HCT116 (cell line): Measurements from ENCODE around the gene LHX1.

Experiments
- CTCF ChIP-seq, 3 experiments: fragments of 200-600 bp in 1 of 3; sonication (generic) in 1 of 3; IDR thresholded peaks in 2 of 3; conservative IDR thresholded peaks in 1 of 3; 2 replicates each; pipeline ENCODE4 v1.5.1; 2012 to 2017; ENCODE audit warnings: low read depth in 2 of 3, low read length in 2 of 3, antibody characterized with exemption in 1 of 3, borderline replicate concordance in 1 of 3, control low read depth in 1 of 3, mild to moderate bottlenecking in 1 of 3, mixed read lengths in 1 of 3, mixed run types in 1 of 3, moderate library complexity in 1 of 3; ENCODE audit not compliant: insufficient read depth in 1 of 3
- EZH2 ChIP-seq: fragments of 200-600 bp; sonication (generic); IDR thresholded peaks from 2 replicates; pipeline ENCODE4 v1.6.1; 2017; ENCODE audit warnings: antibody characterized with exemption, mixed run types
- EZH2phosphoT487 ChIP-seq: fragments of 200-600 bp; IDR thresholded peaks from 2 replicates; pipeline ENCODE4 v1.6.1; 2018; ENCODE audit warnings: antibody characterized with exemption, borderline replicate concordance
- MAX ChIP-seq: IDR thresholded peaks from 2 replicates; pipeline ENCODE4 v1.6.1; 2012
- POLR2A ChIP-seq: IDR thresholded peaks from 2 replicates; pipeline ENCODE4 v1.7.0; 2011; ENCODE audit warnings: borderline replicate concordance; ENCODE audit not compliant: insufficient read depth, insufficient read length; ENCODE audit errors: extremely low read depth
- POLR2AphosphoS5 ChIP-seq: IDR thresholded peaks from 2 replicates; pipeline ENCODE4 v1.6.1; 2011; ENCODE audit warnings: mild to moderate bottlenecking, low read depth, low read length, moderate library complexity
- RAD21 ChIP-seq: IDR thresholded peaks from 2 replicates; pipeline ENCODE4 v1.6.1; 2012; ENCODE audit warnings: low read depth, mild to moderate bottlenecking
- REST ChIP-seq: IDR thresholded peaks from 2 replicates; pipeline ENCODE4 v1.6.1; 2012; ENCODE audit warnings: low read depth
- SIN3A ChIP-seq: IDR thresholded peaks from 2 replicates; pipeline ENCODE4 v1.6.1; 2012; ENCODE audit warnings: low read depth
- SRF ChIP-seq: IDR thresholded peaks from 2 replicates; pipeline ENCODE4 v1.6.1; 2012; ENCODE audit warnings: low read depth
- YY1 ChIP-seq: IDR thresholded peaks from 2 replicates; pipeline ENCODE4 v1.6.1; 2011; ENCODE audit warnings: low read length, low read depth, moderate library complexity, mild to moderate bottlenecking; ENCODE audit not compliant: insufficient replicate concordance; ENCODE audit errors: extremely low read depth
- ZBTB33 ChIP-seq: IDR thresholded peaks from 2 replicates; pipeline ENCODE4 v1.6.1; 2011; ENCODE audit warnings: mild to moderate bottlenecking, low read length, moderate library complexity; ENCODE audit not compliant: insufficient replicate concordance; ENCODE audit errors: extremely low read depth
- ZFX ChIP-seq: fragments of 450-650 bp; IDR thresholded peaks from 2 replicates; pipeline ENCODE4 v1.6.1; 2017
- ZNF274 ChIP-seq: fragments of 200-500 bp; sonication (Bioruptor generic); IDR thresholded peaks from 2 replicates; pipeline ENCODE4 v1.6.1; 2014; ENCODE audit warnings: mild to moderate bottlenecking, low read depth, low read length, inconsistent platforms

GRCh38 chr17:36944553-36944952, 7.3 kb downstream of the LHX1 start:
- TF ChIP-seq CTCF (IDR thresholded peaks at IDR 0.05 in 2 of 3, conservative IDR thresholded peaks at IDR 0.05 in 1 of 3; ENCODE audit: borderline replicate concordance in 1 of 3, insufficient read depth in 1 of 3, low read depth in 2 of 3, low read length in 2 of 3) (no peak), POLR2A (no peak), ZFX (no peak), MAX (no peak), SRF (no peak), POLR2AphosphoS5 (no peak), ZNF274 (no peak), EZH2 (no peak), ZBTB33 (no peak), YY1 (no peak), RAD21 (no peak), EZH2phosphoT487 (no peak), REST (no peak), SIN3A (no peak)
